ENCODE data around the gene GARS1. TPM values are rescaled to one million over a fixed set of nuclear protein-coding genes. Genes with fewer than 3 reads are reported as not detected.

Gene GARS1
- total RNA-seq, 1 donor from 2014 or later: 83.7 TPM

GRCh38 chr7:30572212-30572841 lies 22.4 kb upstream of the GARS1 start:
- no peak for DNase-seq (ENCODE audit: extremely low spot score in 2 of 2)
- Histone ChIP-seq H3K9me3 (no peaks in the 10 kb centered on the region), H3K36me3 (peaks cover 0 to 12% of the 10 kb centered on the region in 2 donors), H3K4me3 (no peak overlapping the region), H3K27me3 (no peaks in the 10 kb centered on the region), H3K27ac (no peak overlapping the region), H3K4me1 (no peaks in the 10 kb centered on the region)
- TF ChIP-seq POLR2AphosphoS5 (IDR thresholded peaks at IDR 0.05; ENCODE audit: insufficient read depth in 1 of 2, low read depth in 1 of 2) (no peak), CTCF (IDR thresholded peaks at IDR 0.05) (no peak), POLR2A (IDR thresholded peaks at IDR 0.05) (no peak)
- intact Hi-C loops (cut with DNase I): no loop called here

GRCh38 chr7:30575910-30576309 lies 18.8 kb upstream of the GARS1 start:
- TF ChIP-seq CTCF (IDR thresholded peaks at IDR 0.05) (no peak), POLR2A (IDR thresholded peaks at IDR 0.05) (no peak), POLR2AphosphoS5 (IDR thresholded peaks at IDR 0.05; ENCODE audit: insufficient read depth in 1 of 2, low read depth in 1 of 2) (no peak)
- DNase-seq (ENCODE audit: extremely low spot score in 2 of 2): no peak
- H3K9me3 ChIP-seq: no peaks in the 10 kb centered on the region
- peaks cover 0 to 18% of the 10 kb centered on the region in 2 donors for H3K36me3 ChIP-seq
- H3K4me3 ChIP-seq: no peak overlapping the region
- intact Hi-C loops (cut with DNase I): no loop called here
- no peaks in the 10 kb centered on the region for H3K27me3 ChIP-seq
- H3K27ac ChIP-seq: no peak overlapping the region
- no peaks in the 10 kb centered on the region for H3K4me1 ChIP-seq

GRCh38 chr7:30583181-30583580 lies 11.5 kb upstream of the GARS1 start:
- H3K4me1 ChIP-seq: no peaks in the 10 kb centered on the region
- H3K4me3 ChIP-seq: no peak overlapping the region
- no peak overlapping the region for H3K27ac ChIP-seq
- no peak for DNase-seq (ENCODE audit: extremely low spot score in 2 of 2)
- no peaks in the 10 kb centered on the region for H3K9me3 ChIP-seq
- no peak for TF ChIP-seq CTCF (IDR thresholded peaks at IDR 0.05)
- TF ChIP-seq POLR2AphosphoS5 (IDR thresholded peaks at IDR 0.05; ENCODE audit: insufficient read depth in 1 of 2, low read depth in 1 of 2): no peak
- no peak for TF ChIP-seq POLR2A (IDR thresholded peaks at IDR 0.05)
- H3K36me3 ChIP-seq: peaks cover 0 to 49% of the 10 kb centered on the region in 2 donors
- intact Hi-C loops (cut with DNase I): no loop called here
- H3K27me3 ChIP-seq: no peaks in the 10 kb centered on the region

GRCh38 chr7:30584415-30584814 lies 10.3 kb upstream of the GARS1 start:
- H3K4me3 ChIP-seq: no peak overlapping the region
- intact Hi-C loops (cut with DNase I): no loop called here
- no peaks in the 10 kb centered on the region for H3K27me3 ChIP-seq
- H3K36me3 ChIP-seq: peaks cover 0 to 41% of the 10 kb centered on the region in 2 donors
- DNase-seq (ENCODE audit: extremely low spot score in 2 of 2): no peak
- no peak overlapping the region for H3K27ac ChIP-seq
- no peaks in the 10 kb centered on the region for H3K9me3 ChIP-seq
- H3K4me1 ChIP-seq: no peaks in the 10 kb centered on the region
- TF ChIP-seq CTCF (IDR thresholded peaks at IDR 0.05) (no peak), POLR2A (IDR thresholded peaks at IDR 0.05) (no peak), POLR2AphosphoS5 (IDR thresholded peaks at IDR 0.05; ENCODE audit: insufficient read depth in 1 of 2, low read depth in 1 of 2) (no peak)

- intact Hi-C loops (cut with DNase I): no loop called here
- DNase-seq (ENCODE audit: extremely low spot score in 2 of 2): no peak
- TF ChIP-seq POLR2A (IDR thresholded peaks at IDR 0.05) (no peak), POLR2AphosphoS5 (IDR thresholded peaks at IDR 0.05; ENCODE audit: insufficient read depth in 1 of 2, low read depth in 1 of 2) (no peak), CTCF (IDR thresholded peaks at IDR 0.05) (no peak)
- no peaks in the 10 kb centered on the region for H3K27me3 ChIP-seq
- H3K36me3 ChIP-seq: peaks cover 0 to 41% of the 10 kb centered on the region in 2 donors
- H3K4me3 ChIP-seq: no peak overlapping the region
- H3K27ac ChIP-seq: no peak overlapping the region
- no peaks in the 10 kb centered on the region for H3K9me3 ChIP-seq
- no peaks in the 10 kb centered on the region for H3K4me1 ChIP-seq
Observed at GRCh38 chr7:30584965-30585364, 9.7 kb upstream of the GARS1 start.
